HG03432 (cell line): ENCODE measurements around the gene NOL12.
"Not testable (repeated sequence)": the region's sequence is repeated elsewhere in the genome, so short reads cannot be mapped to it uniquely, and the experiment has no call there.

Experiments used
- ATAC-seq: cut with Tn5 transposase; IDR thresholded peaks from one replicate; pipeline ENCODE4 v1.9.1; 2021; ENCODE audit warnings: mild to moderate bottlenecking, moderate library complexity; ENCODE audit not compliant: unreplicated experiment

NOL12 gene

GRCh38 chr22:37710675-37711074 lies 24.5 kb downstream of the NOL12 start:
- ATAC-seq = no peak

- no peak for ATAC-seq
Observed at GRCh38 chr22:37711490-37711889, 25.3 kb downstream of the NOL12 start.

GRCh38 chr22:37713761-37714160 lies 27.6 kb downstream of the NOL12 start:
- no peak for ATAC-seq

DNA sequence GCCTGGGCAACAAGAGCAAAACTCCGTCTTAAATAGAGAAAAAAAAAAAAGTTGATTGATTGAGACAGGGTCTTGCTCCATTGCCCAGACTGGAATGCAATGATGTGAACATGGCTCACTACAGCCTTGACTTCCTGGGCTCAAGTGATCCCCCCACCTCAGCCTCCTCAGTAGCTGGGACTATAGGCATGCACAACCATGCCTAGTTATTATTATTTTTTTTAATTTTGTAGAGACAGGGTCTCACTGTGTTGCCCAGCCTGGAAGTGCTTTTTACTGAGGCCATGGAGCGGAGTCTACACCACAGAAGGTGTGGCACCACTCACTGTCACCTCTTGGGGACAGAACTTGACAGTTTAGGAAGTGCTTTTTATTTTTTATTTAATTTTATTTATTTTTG lies 28.5 kb downstream of the NOL12 start:
- ATAC-seq = no peak

DNA sequence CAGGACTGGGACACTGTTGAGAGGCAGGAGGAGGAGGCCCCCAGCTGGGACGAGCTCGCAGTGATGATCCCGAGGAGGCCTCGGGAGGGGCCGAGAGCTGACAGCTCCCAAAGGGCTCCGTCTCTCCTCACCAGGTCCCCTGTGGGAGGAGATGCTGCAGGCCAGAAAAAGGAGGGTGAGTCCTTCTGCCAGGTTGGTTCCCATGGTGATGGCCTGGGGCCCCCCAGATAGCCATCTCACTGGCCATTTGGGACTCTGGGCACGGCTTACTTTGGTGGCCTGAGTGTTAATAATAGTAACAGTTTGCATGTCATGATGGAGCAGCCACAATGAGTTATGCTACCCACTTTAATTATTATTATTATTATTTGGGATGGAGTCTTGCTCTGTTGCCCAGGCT lies 29.6 kb downstream of the NOL12 start:
- no peak for ATAC-seq

- no peak for ATAC-seq
Observed at GRCh38 chr22:37716708-37717107, 30.6 kb downstream of the NOL12 start.

- ATAC-seq = not testable (repeated sequence)
Observed at GRCh38 chr22:37717235-37717634, 31.1 kb downstream of the NOL12 start.

DNA sequence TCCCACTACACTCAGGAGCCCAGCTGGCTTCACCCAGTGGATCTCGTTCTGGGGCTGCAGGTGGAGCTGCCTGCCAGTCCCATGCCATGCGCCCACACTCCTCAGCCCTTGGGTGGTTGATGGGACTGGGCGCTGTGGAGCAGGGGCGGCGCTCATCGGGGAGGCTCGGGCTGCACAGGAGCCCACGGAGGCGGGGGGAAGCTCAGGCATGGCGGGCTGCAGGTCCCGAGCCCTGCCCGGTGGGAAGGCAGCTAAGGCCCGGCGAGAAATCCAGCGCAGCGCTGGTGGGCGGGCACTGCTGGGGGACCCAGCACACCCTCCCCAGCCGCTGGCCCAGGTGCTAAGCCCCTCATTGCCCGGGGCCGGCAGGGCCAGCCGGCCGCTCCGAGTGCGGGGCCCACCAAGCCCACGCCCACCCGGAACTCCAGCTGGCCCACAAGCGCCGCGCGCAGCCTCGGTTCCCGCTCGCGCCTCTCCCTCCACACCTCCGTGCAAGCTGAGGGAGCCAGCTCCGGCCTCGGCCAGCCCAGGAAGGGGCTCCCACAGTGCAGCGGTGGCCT lies 31.7 kb downstream of the NOL12 start:
- ATAC-seq = not testable (repeated sequence)

- no peak for ATAC-seq
Observed at GRCh38 chr22:37725551-37726240, 39.6 kb downstream of the NOL12 start.

- ATAC-seq = no peak
Observed at GRCh38 chr22:37726241-37726887, 40.2 kb downstream of the NOL12 start.

DNA sequence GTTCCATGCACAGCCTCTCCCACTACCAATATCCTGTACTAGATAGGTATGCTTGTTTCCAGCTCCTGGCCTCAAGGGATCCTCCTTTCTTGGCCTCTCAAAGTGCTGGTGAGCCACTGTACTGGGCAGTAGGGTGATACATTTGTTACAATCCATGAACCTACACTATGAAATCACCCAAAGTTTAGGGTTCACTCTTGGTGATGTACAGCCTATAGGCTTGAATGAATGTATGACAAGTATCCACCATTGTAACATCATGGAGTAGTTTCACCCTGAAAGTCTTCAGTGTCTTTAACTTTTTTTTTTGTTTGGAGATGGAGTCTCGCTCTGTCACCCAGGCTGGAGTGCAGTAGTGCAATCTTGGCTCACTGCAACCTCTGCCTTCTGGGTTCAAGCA lies 42.5 kb downstream of the NOL12 start:
- ATAC-seq = no peak

GRCh38 chr22:37731804-37732471 lies 45.8 kb downstream of the NOL12 start:
- ATAC-seq = no peak

DNA sequence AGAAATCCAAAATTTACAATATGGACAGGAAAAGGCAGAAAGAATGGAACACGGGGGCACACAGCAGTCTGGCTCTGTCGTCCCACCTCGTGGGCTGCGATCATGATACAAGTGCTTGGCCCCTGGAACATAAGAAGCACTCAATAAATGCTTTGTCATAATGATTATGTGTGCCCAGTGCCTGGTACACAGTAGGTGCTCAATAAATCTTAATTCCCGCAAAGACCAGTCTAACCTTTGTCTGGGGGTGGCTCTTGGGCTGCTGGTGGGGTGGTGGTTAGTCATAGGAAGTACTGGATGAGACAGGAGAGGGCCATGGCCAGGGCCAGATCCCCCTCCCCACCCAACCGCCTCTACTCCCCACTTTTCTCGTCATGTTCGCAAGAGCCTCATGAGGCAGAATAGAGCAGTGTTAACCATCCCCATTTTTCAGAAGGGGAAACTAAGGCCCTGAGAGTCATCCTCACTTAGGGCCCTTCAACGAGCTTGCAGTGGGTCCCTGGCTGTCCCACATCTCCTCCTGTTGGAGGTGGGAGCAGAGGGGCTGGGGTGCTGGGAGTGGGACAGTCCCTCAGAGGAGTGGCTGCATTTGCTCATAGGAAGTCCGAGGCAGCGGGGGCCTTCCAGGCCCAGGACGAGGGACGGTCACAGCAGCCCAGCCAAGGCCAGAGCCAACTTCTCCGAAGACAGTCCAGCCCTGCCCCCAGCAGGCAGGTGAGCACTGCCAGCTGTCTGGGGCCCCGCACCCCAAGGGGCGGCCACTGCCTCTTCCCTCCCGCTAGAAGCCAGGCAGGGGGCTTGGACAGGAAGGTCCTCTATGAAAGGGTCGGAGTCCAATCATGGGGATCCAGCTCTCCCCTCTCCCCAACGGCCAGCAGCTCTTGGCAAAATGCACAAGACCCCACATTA lies 46.8 kb downstream of the NOL12 start:
- no peak for ATAC-seq

DNA sequence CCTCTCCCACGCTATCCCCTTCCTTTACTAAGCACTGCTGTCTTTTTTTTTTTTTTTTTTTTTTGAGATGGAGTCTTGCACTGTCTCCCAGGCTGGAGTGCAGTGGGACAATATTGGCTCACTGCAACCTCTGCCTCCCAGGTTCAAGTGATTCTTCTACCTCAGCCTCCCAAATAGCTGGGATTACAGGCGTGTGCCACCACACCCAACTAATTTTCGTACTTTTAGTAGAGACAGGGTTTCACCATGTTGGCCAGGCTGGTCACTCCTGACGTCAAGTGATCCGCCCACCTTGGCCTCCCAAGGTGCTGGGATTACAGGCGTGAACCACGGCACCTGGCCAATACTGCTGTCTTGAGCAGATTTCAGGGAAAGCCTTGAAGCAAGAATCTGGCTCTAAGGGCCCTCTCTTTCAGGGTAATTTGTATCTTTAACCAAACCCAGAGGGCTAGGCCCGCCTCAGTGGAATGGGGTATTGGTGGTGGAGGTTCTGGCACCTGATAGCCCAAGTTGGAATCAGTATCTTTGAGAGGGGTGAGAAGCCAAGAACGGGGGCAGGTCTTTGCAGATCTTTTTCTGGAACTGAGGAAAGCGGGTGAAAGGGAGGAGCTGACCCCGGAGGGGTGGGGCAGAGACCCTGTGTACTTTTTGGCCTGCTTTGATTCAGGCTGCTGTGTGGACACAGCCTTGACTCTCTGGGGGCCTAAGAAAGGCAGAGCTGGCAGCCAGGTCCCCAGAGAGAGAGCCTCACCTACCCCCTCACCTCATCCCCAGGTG lies 47.7 kb downstream of the NOL12 start:
- ATAC-seq = no peak

GRCh38 chr22:37734402-37734700 lies 48.2 kb downstream of the NOL12 start:
- ATAC-seq = no peak

- ATAC-seq = no peak
Observed at GRCh38 chr22:37734964-37735451, 48.9 kb downstream of the NOL12 start.

DNA sequence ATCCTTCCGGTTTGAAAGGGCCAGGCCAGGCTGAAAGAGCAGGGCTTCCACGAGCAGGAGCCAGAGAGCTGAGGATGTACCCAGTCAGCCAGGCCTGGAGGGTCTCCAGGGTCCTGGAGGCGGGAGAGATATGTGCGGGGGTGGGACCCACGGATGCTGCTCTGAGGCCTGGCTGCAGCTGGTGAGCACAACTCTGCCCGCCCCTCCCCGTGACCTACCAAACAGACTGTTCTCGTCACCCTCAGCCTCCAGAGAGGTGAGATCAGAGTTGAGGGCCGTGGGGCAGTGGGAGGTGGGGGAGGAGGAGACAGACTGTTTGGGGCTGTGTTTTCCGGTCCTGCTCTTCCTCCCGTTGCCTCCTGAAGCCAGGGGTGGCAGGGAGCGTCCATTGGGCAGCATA lies 52.9 kb downstream of the NOL12 start:
- no peak for ATAC-seq

DNA sequence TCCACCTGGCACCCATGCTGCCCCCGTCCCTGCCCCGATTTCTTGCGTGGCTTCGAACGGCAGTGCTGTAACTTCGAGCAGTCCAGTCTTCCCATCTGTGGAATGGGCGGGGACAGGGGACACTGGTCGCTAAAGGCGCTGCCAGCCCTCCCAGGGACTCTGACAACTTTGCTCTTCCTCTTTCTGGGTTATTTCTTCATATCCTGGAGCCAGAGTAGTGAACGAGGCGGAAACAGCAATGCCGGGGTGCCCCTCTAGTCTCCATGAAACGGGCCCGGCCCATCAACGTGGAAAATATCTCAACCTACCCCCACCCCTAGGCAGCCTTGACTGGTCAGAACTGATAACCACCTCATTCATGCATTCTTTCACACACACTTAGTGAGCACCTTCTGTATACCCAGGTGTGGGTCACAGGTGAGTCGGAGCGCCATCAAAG lies 53.5 kb downstream of the NOL12 start:
- ATAC-seq = no peak

- ATAC-seq = no peak
Observed at GRCh38 chr22:37740455-37741311, 54.5 kb downstream of the NOL12 start.
